MM.1S (cell line): Measurements from ENCODE around the gene ATL1.

Experiments
- CTCF ChIP-seq: fragments of 300-600 bp; sonication (generic); IDR thresholded peaks from 2 replicates; pipeline ENCODE4 v1.5.1; 2016; ENCODE audit warnings: antibody characterized with exemption, low read length, mixed read lengths
- EZH2 ChIP-seq: fragments of 300-600 bp; sonication (generic); optimal IDR thresholded peaks from 2 replicates; pipeline ENCODE3; 2017; ENCODE audit warnings: low read depth, mild to moderate bottlenecking, antibody characterized with exemption, low read length, mixed read lengths
- EZH2phosphoT487 ChIP-seq: fragments of 300-600 bp; sonication (generic); IDR thresholded peaks from 2 replicates; pipeline ENCODE4 v1.6.1; 2018; ENCODE audit warnings: antibody characterized with exemption, low read length

DNA sequence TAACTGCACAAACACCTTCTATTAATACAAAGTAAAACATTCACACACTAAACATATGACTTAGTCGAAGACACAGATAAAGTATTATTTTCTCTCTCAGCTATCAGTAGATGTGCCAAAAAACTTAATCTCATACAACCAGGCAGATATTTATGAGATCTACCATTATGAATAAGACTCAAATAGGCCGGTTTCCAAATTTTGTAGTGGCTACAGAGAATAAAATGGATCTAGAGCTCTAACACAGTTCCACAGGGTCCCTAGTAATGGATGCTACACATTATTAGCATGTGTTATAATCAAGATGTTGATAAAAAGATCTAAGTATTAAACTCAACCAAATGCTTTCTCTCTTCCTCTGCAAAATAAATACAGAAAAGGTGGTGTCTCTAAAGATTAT, 97.8 kb downstream of the ATL1 start:
- no peak for TF ChIP-seq CTCF
- TF ChIP-seq EZH2phosphoT487, result no peak
- no peak for TF ChIP-seq EZH2
